AG09309 (cell line): ENCODE data around the gene ZNG1B.
"Not testable (repeated sequence)": the region's sequence is repeated elsewhere in the genome, so short reads cannot be mapped to it uniquely, and the experiment has no call there.

ENCODE experiments used
- DNase-seq: peaks from one replicate; pipeline ENCODE4 v3.0.0-alpha.2; 2010; ENCODE audit warnings: low read depth
- H3K4me3 ChIP-seq: 2 replicates; pipeline ENCODE4 v1.5.1; 2011; ENCODE audit warnings: mild to moderate bottlenecking, low read depth, low read length, moderate library complexity; ENCODE audit not compliant: control insufficient read depth

The ZNG1B gene

DNA sequence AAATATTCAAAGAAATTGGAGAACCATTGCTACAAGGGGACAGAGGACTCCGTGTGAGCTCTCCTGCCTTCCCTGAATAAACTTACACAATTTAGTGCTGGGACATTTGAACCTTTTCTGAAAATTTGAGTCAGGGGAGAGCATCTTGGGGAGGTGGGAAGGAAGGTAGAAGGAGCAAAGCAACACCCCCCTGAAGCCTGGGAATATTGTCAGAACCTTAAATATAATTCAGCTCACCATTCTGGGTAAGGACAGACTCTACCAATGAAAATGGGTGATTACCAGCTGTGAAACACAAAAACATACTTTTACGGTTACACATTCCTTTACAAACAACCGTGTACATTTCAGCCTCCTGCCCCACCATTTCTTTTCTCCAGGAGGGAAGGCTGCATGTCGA lies 60.9 kb downstream of the ZNG1B start, which contains the start of gene FOXD4L1:
Gene FOXD4L1, plus strand, starts transcription at position 301 of the 400 bp plus-strand sequence. CDS start 592 bp downstream, outside the sequence.
- H3K4me3 ChIP-seq, DNase-seq: not testable (repeated sequence)

- not testable (repeated sequence) for DNase-seq, H3K4me3 ChIP-seq
Measured at GRCh38 chr2:113499019-113499885, 61.8 kb downstream of the ZNG1B start.

DNA sequence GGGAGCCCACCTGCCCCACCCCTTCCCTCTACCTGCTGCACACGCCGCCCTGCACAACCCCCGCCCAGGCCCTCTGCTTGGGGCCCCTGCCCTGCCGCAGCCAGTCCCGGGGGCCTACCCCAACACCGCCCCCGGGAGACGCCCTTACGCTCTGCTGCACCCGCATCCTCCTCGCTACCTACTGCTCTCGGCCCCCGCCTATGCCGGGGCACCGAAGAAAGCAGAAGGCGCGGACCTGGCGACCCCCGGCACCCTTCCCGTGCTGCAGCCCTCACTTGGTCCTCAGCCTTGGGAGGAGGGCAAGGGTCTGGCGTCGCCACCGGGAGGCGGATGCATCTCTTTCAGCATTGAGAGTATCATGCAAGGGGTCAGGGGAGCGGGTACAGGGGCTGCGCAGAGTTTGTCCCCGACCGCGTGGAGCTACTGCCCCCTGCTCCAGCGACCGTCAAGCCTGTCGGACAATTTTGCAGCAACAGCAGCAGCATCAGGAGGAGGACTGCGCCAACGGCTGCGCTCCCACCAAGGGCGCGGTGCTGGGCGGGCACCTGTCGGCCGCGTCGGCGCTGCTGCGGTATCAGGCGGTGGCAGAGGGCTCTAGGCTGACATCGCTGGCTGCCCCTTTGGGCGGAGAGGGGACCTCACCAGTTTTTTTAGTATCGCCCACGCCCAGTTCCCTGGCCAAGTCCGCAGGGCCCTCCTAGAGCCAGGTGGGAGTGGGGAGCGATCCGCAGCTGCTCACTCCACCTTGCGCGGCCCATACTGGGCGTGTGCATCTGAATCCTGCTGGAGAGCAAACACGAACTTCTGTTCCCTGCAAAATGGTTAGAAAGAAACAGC lies 62.6 kb downstream of the ZNG1B start:
- DNase-seq, H3K4me3 ChIP-seq: not testable (repeated sequence)

DNA sequence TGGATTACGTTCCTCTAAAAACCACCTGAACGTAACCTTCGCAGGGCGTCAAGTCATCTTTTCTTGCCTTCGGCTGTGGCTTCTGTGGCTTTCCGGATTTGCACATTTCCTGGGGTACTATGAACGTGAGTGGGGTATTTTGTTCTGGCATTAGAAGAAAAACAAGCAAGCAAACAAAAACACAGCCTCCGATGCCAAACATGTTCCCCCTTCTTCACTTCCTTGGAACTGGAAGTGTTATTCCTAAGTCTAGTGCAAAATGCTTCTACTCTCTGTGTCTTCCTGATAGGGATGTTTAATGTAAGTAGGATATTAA lies 63.2 kb downstream of the ZNG1B start:
- DNase-seq, H3K4me3 ChIP-seq: not testable (repeated sequence)

- H3K4me3 ChIP-seq = peak overlapping the region; percentile 24
Measured at GRCh38 chr2:113502216-113503093, 65.0 kb downstream of the ZNG1B start.

DNA sequence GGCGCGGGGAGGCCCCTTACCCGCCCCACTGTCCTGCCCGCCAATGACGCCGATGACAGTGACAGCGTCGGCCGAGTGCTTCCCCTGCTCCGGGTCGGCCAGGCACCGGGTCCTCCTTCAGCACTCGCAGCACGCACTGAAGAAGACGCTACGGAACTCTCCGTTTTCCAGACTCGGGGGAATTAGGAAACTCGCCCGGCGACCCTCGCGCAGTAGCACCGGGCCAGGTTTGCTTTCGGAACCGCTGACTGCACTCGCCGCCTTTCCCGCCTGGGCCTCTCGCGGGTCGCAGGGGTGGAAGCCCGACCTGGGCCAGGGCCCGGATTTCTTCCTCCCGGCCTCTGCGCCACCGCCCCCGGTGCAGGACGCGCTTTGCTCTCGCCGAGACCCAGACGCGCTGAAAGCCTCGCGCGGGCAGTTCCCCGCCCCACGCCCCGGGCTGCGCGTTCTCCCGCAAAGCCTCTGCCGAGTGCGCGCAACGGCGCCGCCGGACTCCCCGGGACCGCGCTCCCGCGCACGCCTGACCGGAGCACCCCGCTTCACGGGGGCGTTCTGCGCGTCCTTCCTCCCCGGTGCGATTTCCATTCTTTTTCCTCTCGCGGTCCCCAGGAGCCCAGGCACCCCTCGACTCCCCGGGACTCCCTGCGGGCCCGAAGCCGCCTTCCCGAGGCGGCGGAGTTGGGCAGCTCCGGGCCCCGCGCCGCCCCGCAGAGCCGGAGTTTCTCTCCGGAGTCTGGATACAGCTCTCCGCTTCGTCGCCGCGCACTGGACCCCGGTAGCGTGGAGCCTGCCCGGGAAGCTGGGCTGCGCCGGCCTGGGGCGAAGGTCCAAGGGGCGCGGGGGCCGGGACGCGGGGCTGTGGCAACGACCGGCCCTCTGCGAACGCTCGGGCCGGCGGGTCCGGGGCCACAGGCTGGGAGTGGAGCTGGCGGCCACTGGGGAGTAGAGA lies 65.9 kb downstream of the ZNG1B start:
- DNase-seq = not testable (repeated sequence)
- H3K4me3 ChIP-seq = peak overlapping the region; percentile 24

More at GRCh38 chr2:113502216-113503093, 65.0 kb downstream of the ZNG1B start:
- not testable (repeated sequence) for DNase-seq

DNA sequence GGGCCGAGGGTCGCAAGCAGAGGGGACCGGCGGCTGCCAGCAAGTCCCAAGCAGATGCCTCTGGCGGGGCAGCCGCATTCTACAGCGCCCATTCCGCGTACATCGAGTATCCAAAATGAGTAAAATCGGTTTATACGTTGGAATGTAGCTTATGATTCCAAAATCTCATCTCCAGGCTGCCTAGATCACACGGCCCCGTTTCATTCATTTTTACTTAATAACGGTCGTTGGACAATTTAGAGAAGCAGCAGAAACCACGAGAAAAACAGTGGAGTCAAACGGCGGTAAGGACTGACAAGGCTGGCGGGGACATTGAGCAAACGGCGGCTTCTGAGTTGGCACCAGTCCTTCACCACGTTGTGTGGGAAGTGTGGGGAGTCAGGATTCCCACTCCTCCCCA lies 66.6 kb downstream of the ZNG1B start:
- H3K4me3 ChIP-seq, DNase-seq: not testable (repeated sequence)

DNA sequence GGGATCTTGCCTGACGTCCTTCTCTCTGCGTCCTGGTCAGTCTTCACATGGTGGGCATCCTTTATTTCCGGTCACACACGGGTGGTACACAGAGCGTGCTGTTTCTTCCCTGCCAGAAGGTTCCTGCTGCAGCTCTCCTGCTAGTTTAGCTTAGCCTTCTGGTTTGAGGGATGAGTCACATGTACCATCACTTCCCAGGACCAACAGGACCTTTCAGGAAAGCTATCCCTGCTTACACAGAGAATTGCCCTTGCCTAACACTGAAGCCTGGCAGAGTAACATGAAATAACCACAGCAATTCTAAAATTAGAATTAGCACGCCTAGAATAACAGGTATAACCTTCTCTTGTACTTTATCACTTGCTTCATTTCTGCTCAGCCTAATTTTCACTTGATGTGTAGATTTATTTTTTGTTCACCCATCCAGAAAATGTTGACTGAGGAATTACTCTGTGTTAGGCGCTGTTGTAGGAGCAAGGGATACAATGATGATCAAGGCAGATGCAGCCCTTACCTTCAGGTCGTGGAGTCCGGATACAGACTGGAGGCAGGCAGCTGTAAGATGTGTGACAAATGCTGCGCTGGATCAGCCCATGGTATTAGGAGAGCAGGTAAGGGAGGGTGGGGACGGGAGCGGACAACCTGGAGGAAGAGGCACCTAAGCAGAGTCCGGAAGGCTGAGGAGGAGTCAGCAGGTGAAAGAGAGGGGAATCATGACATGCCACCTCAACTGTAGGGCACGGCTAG lies 70.1 kb downstream of the ZNG1B start:
- DNase-seq, H3K4me3 ChIP-seq: not testable (repeated sequence)

GRCh38 chr2:113508187-113508586 lies 70.7 kb downstream of the ZNG1B start:
- H3K4me3 ChIP-seq, DNase-seq: not testable (repeated sequence)

DNA sequence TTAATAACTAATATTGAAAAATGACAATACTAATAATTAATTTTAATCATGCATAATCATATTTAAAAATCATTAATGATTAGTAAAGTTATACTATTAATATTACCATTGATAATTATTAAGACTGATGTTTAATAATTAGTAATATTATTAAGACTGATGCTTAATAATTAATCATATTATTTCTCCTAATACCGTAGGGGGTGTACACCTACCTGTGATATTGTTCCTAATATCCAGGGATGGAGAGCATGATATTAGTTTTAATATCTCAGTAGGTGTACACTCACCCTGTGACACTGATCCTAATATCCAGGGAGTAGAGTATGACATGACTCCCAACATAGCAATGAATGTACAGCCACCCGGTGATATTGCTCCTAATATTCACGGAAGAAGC lies 73.4 kb downstream of the ZNG1B start:
- H3K4me3 ChIP-seq, DNase-seq: not testable (repeated sequence)

DNA sequence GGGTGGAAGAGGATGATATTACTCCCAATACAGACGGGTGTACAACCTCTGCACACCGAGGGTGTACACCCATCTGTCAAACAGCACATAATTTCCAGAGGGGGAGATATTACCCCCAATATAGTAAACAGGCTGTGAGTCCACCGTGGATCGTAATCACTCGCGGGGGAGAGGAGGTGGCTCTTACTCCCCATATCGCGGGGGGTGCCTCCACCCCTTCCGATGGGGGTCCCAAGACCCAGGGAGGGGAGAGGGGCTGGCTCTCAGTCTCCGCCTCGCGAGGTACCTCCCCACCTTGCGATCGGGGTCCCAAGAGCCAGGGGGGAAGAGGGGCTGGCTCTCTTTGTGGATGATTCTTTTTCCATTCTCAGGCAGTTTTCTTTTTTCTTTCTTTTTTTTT lies 74.4 kb downstream of the ZNG1B start:
- H3K4me3 ChIP-seq, DNase-seq: not testable (repeated sequence)

GRCh38 chr2:113515457-113515856 lies 78.0 kb downstream of the ZNG1B start:
- not testable (repeated sequence) for DNase-seq, H3K4me3 ChIP-seq

DNA sequence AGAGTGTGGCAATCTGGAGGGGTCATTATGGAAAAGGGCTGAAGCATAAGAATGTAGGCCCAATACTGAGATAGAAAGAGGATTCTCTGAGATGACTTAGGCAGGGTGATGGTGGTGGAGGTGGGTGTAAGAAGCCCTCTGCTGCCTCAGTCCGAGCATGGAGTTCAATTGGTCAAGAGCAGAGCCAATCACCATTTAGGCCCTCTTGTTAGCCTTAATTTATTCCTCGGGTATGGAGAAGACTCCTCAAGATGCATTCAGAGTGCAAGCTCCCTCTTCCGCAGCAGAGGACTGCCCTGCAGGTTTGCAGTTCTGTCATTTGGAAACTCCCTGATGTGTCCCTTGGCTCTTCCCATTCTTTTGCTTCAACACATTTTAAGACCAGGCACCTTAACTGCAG lies 78.5 kb downstream of the ZNG1B start:
- not testable (repeated sequence) for DNase-seq

GRCh38 chr2:113517025-113517424 lies 79.5 kb downstream of the ZNG1B start:
- not testable (repeated sequence) for H3K4me3 ChIP-seq, DNase-seq

More for the DNA sequence above, 78.5 kb downstream of the ZNG1B start:
- H3K4me3 ChIP-seq = not testable (repeated sequence)

- not testable (repeated sequence) for DNase-seq, H3K4me3 ChIP-seq
Measured at GRCh38 chr2:113520837-113521236, 83.3 kb downstream of the ZNG1B start.

DNA sequence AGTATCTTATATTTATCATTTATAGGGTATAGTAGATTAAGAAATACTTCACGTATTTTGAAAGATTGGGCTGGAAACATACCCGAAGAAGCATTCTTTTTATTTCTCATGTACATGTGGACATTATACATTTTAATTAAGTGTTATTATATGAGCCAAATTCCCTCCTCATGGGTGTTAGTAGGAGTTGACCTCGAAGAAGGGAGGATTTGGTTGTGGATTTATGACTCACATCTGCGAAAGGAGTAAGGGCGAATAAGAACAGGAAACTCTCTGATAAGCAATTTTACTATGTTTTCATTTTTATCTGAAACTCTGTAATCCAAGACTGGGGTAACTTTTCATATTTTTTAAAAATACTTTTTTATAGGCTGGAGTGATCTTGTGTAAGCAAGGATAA lies 84.0 kb downstream of the ZNG1B start:
- not testable (repeated sequence) for H3K4me3 ChIP-seq, DNase-seq

DNA sequence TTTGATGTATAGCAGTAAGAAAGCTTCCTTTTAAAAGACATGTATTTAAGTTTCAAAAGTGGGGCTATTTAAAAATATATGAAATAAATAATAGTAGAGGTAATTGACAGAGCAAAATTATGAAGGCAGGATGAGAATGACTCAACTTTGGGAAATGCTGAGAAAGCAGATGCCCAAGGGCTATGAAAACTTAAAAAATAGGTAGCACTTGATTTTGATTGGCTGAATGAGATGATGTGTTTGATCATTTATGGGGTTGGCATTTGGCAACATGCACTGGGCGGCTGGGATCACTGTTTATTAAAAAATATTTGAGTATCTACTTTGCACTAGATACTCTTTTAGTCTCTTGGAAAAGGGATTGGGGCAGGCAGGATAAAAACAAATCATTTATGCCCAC lies 87.5 kb downstream of the ZNG1B start:
- DNase-seq, H3K4me3 ChIP-seq: not testable (repeated sequence)
